BLaER1 treated with 17β-estradiol and CSF1 and Interleukin-3, amounts not matched to agents 10 nM and 100 nM (cell line): ENCODE measurements around the gene PLSCR4.

ENCODE experiments used
- H3K27ac ChIP-seq, 11 experiments: shearing (Covaris generic); formaldehyde crosslinking; 2 replicates each; pipeline ENCODE4 v1.8.1; 2022
- H3K27me3 ChIP-seq, 11 experiments: shearing (Covaris generic); formaldehyde crosslinking; 2 replicates each; pipeline ENCODE4 v1.8.1; 2022
- H3K36me3 ChIP-seq, 11 experiments: shearing (Covaris generic); formaldehyde crosslinking; 2 replicates each; pipeline ENCODE4 v1.8.1; 2022
- H3K4me1 ChIP-seq, 10 experiments: shearing (Covaris generic); formaldehyde crosslinking; 2 replicates each; pipeline ENCODE4 v1.8.1; 2022
- H3K4me2 ChIP-seq, 11 experiments: shearing (Covaris generic); formaldehyde crosslinking; 2 replicates each; pipeline ENCODE4 v1.8.1; 2022
- H3K4me3 ChIP-seq, 10 experiments: shearing (Covaris generic); formaldehyde crosslinking; 2 replicates each; pipeline ENCODE4 v1.8.1; 2022
- H3K9ac ChIP-seq, 11 experiments: shearing (Covaris generic); formaldehyde crosslinking; 2 replicates each; pipeline ENCODE4 v1.8.1; 2022
- H3K9me3 ChIP-seq, 11 experiments: shearing (Covaris generic); formaldehyde crosslinking; replicated peaks in 1 of 11; 2 replicates each; pipeline ENCODE4 v1.8.1; 2022
- H4K20me1 ChIP-seq, 11 experiments: shearing (Covaris generic); formaldehyde crosslinking; 2 replicates each; pipeline ENCODE4 v1.8.1; 2022
- Cebpa-rat ChIP-seq, 11 experiments: shearing (Covaris generic); IDR thresholded peaks; 2 replicates each; pipeline ENCODE4 v1.8.1; 2022

Gene PLSCR4

GRCh38 chr3:146181216-146181615 lies 69.7 kb downstream of the PLSCR4 start:
- no peak overlapping the region for H3K27ac ChIP-seq
- no peaks in the 10 kb centered on the region for H3K27me3 ChIP-seq
- TF ChIP-seq Cebpa-rat (IDR thresholded peaks at IDR 0.05), result no peak
- no peak overlapping the region for H3K4me2 ChIP-seq
- H3K36me3 ChIP-seq, result no peaks in the 10 kb centered on the region
- H4K20me1 ChIP-seq, result no peaks in the 10 kb centered on the region
- H3K4me1 ChIP-seq, result no peaks in the 10 kb centered on the region
- H3K9ac ChIP-seq, result no peak overlapping the region
- H3K9me3 ChIP-seq, result no peaks in the 10 kb centered on the region
- H3K4me3 ChIP-seq, result no peak overlapping the region

- H3K36me3 ChIP-seq, result no peaks in the 10 kb centered on the region
- no peak overlapping the region for H3K4me2 ChIP-seq
- no peak for TF ChIP-seq Cebpa-rat (IDR thresholded peaks at IDR 0.05)
- no peaks in the 10 kb centered on the region for H3K4me1 ChIP-seq
- H3K27ac ChIP-seq, result no peak overlapping the region
- H4K20me1 ChIP-seq, result no peaks in the 10 kb centered on the region
- H3K4me3 ChIP-seq, result no peak overlapping the region
- no peaks in the 10 kb centered on the region for H3K9me3 ChIP-seq
- no peaks in the 10 kb centered on the region for H3K27me3 ChIP-seq
- H3K9ac ChIP-seq, result no peak overlapping the region
Observed at GRCh38 chr3:146180376-146180775, 70.5 kb downstream of the PLSCR4 start.

GRCh38 chr3:146178006-146178689 lies 72.8 kb downstream of the PLSCR4 start:
- no peaks in the 10 kb centered on the region for H4K20me1 ChIP-seq
- no peak overlapping the region for H3K4me2 ChIP-seq
- no peaks in the 10 kb centered on the region for H3K4me1 ChIP-seq

GRCh38 chr3:146177519-146177918 lies 73.4 kb downstream of the PLSCR4 start:
- Histone ChIP-seq H3K27me3 (no peaks in the 10 kb centered on the region), H3K9ac (no peak overlapping the region), H3K27ac (no peak overlapping the region), H3K4me3 (no peak overlapping the region), H3K4me2 (no peak overlapping the region), H3K36me3 (no peaks in the 10 kb centered on the region), H3K4me1 (no peaks in the 10 kb centered on the region), H4K20me1 (no peaks in the 10 kb centered on the region), H3K9me3 (no peaks in the 10 kb centered on the region)
- TF ChIP-seq Cebpa-rat (IDR thresholded peaks at IDR 0.05), result no peak

More at GRCh38 chr3:146178006-146178689, 72.8 kb downstream of the PLSCR4 start:
- H3K27ac ChIP-seq, result no peak overlapping the region
- no peak overlapping the region for H3K9ac ChIP-seq
- H3K27me3 ChIP-seq, result no peaks in the 10 kb centered on the region
- H3K4me3 ChIP-seq, result no peak overlapping the region
- H3K36me3 ChIP-seq, result no peaks in the 10 kb centered on the region
- TF ChIP-seq Cebpa-rat (IDR thresholded peaks at IDR 0.05), result no peak
- H3K9me3 ChIP-seq, result no peaks in the 10 kb centered on the region

GRCh38 chr3:146177072-146177471 lies 73.8 kb downstream of the PLSCR4 start:
- H3K9me3 ChIP-seq, result no peaks in the 10 kb centered on the region
- H3K27me3 ChIP-seq, result no peaks in the 10 kb centered on the region
- H3K4me3 ChIP-seq, result no peak overlapping the region
- H4K20me1 ChIP-seq, result no peaks in the 10 kb centered on the region
- H3K4me2 ChIP-seq, result no peak overlapping the region
- H3K4me1 ChIP-seq, result no peaks in the 10 kb centered on the region
- H3K36me3 ChIP-seq, result no peaks in the 10 kb centered on the region
- no peak overlapping the region for H3K27ac ChIP-seq
- TF ChIP-seq Cebpa-rat (IDR thresholded peaks at IDR 0.05), result no peak
- H3K9ac ChIP-seq, result no peak overlapping the region

GRCh38 chr3:146172586-146172985 lies 78.3 kb downstream of the PLSCR4 start:
- no peak for TF ChIP-seq Cebpa-rat (IDR thresholded peaks at IDR 0.05)
- Histone ChIP-seq H3K27me3 (no peaks in the 10 kb centered on the region), H3K4me3 (no peak overlapping the region), H3K36me3 (no peaks in the 10 kb centered on the region), H3K9me3 (no peaks in the 10 kb centered on the region), H4K20me1 (no peaks in the 10 kb centered on the region), H3K4me1 (no peaks in the 10 kb centered on the region), H3K9ac (no peak overlapping the region), H3K27ac (no peak overlapping the region), H3K4me2 (no peak overlapping the region)

GRCh38 chr3:146170591-146170990 lies 80.3 kb downstream of the PLSCR4 start:
- no peaks in the 10 kb centered on the region for H3K9me3 ChIP-seq
- no peaks in the 10 kb centered on the region for H4K20me1 ChIP-seq
- H3K4me1 ChIP-seq, result no peaks in the 10 kb centered on the region
- H3K4me2 ChIP-seq, result no peak overlapping the region
- no peaks in the 10 kb centered on the region for H3K27me3 ChIP-seq
- TF ChIP-seq Cebpa-rat (IDR thresholded peaks at IDR 0.05), result no peak
- no peak overlapping the region for H3K4me3 ChIP-seq
- no peak overlapping the region for H3K27ac ChIP-seq
- H3K36me3 ChIP-seq, result no peaks in the 10 kb centered on the region
- H3K9ac ChIP-seq, result no peak overlapping the region

- Histone ChIP-seq H3K4me3 (no peak overlapping the region), H3K27me3 (no peaks in the 10 kb centered on the region), H3K27ac (no peak overlapping the region), H3K4me2 (no peak overlapping the region), H3K4me1 (no peaks in the 10 kb centered on the region), H4K20me1 (no peaks in the 10 kb centered on the region), H3K9me3 (no peaks in the 10 kb centered on the region), H3K9ac (no peak overlapping the region), H3K36me3 (no peaks in the 10 kb centered on the region)
- no peak for TF ChIP-seq Cebpa-rat (IDR thresholded peaks at IDR 0.05)
Observed at GRCh38 chr3:146169891-146170290, 81.0 kb downstream of the PLSCR4 start.

- Histone ChIP-seq H3K4me2 (no peak overlapping the region), H3K4me3 (no peak overlapping the region), H3K9me3 (peaks cover 0 to 2% (median under 1%) of the 10 kb centered on the region in 11 experiments; a peak in 8 of 22 replicates), H3K36me3 (no peaks in the 10 kb centered on the region), H4K20me1 (no peaks in the 10 kb centered on the region), H3K4me1 (no peaks in the 10 kb centered on the region), H3K9ac (no peak overlapping the region), H3K27ac (no peak overlapping the region), H3K27me3 (no peaks in the 10 kb centered on the region)
- no peak for TF ChIP-seq Cebpa-rat (IDR thresholded peaks at IDR 0.05)
Observed at GRCh38 chr3:146166826-146167225, 84.1 kb downstream of the PLSCR4 start.

GRCh38 chr3:146166415-146166821 lies 84.5 kb downstream of the PLSCR4 start:
- H3K27ac ChIP-seq, result no peak overlapping the region
- no peak for TF ChIP-seq Cebpa-rat (IDR thresholded peaks at IDR 0.05)
- no peaks in the 10 kb centered on the region for H4K20me1 ChIP-seq
- H3K4me2 ChIP-seq, result no peak overlapping the region
- no peak overlapping the region for H3K4me3 ChIP-seq
- no peaks in the 10 kb centered on the region for H3K4me1 ChIP-seq
- no peaks in the 10 kb centered on the region for H3K36me3 ChIP-seq
- H3K27me3 ChIP-seq, result no peaks in the 10 kb centered on the region
- no peak overlapping the region for H3K9ac ChIP-seq
- peaks cover 3 to 6% (median 5%) of the 10 kb centered on the region in 11 experiments for H3K9me3 ChIP-seq
